ENCODE data around the gene PRPH.
"Not testable (repeated sequence)": the region's sequence is repeated elsewhere in the genome, so short reads cannot be mapped to it uniquely, and the experiment has no call there.

PRPH gene

GRCh38 chr12:49264466-49264872 lies 30.5 kb upstream of the PRPH start:
- TF ChIP-seq EZH2phosphoT487 (conservative IDR thresholded peaks at IDR 0.05; ENCODE audit: low read length) (no peak), CTCF (IDR thresholded peaks at IDR 0.05; ENCODE audit: insufficient read depth, low read length, poor library complexity, severe bottlenecking) (no peak)
- no peaks in the 10 kb centered on the region for H3K27me3 ChIP-seq (ENCODE audit: low read length)
- peaks cover 39% of the 10 kb centered on the region for H3K79me2 ChIP-seq (ENCODE audit: insufficient read depth, low read length)
- H3K27ac ChIP-seq (ENCODE audit: low read depth, low read length): peak overlapping the region; percentile 66
- H3K4me3 ChIP-seq (ENCODE audit: insufficient read depth, low read length, poor library complexity, severe bottlenecking): peak overlapping the region; percentile 82
- no peaks in the 10 kb centered on the region for H3K36me3 ChIP-seq (ENCODE audit: low read length)
- peaks cover 16% of the 10 kb centered on the region for H3F3A ChIP-seq (ENCODE audit: insufficient read depth)
- H3K4me2 ChIP-seq (ENCODE audit: low read depth, low read length, poor library complexity, severe bottlenecking): peak overlapping the region; percentile 91
- peak overlapping the region; percentile 86 for H2AFZ ChIP-seq (ENCODE audit: low read depth, low read length, severe bottlenecking)
- H3K9me2 ChIP-seq (replicated peaks; ENCODE audit: insufficient read depth, low read length): no peaks in the 10 kb centered on the region
- H4K20me1 ChIP-seq (ENCODE audit: low read depth, low read length): peaks cover 15% of the 10 kb centered on the region; the same call in 1 of the 2 replicates
- H3K9ac ChIP-seq (ENCODE audit: low read length): peak overlapping the region; percentile 88
- no peaks in the 10 kb centered on the region for H3K9me3 ChIP-seq (ENCODE audit: insufficient read depth, low read length)

GRCh38 chr12:49264873-49265792 lies 29.8 kb upstream of the PRPH start, which contains the start of gene TUBA1C:
TSS of gene TUBA1C (plus strand) at chr12:49265082. CDS start at chr12:49265182, 100 bp downstream.
- H3K9me3 ChIP-seq (ENCODE audit: insufficient read depth, low read length): no peaks in the 10 kb centered on the region
- H3K27ac ChIP-seq (ENCODE audit: low read depth, low read length): peak within 1 kb of the TSS; percentile 70
- peaks cover 39% of the 10 kb centered on the region for H3K79me2 ChIP-seq (ENCODE audit: insufficient read depth, low read length)
- peak within 1 kb of the TSS; percentile 88 for H3K9ac ChIP-seq (ENCODE audit: low read length)
- peaks cover 15% of the 10 kb centered on the region; the same call in 1 of the 2 replicates for H4K20me1 ChIP-seq (ENCODE audit: low read depth, low read length)
- peaks cover 3% of the 10 kb centered on the region; the same call in 1 of the 2 replicates for H3K36me3 ChIP-seq (ENCODE audit: low read length)
- H3K4me2 ChIP-seq (ENCODE audit: low read depth, low read length, poor library complexity, severe bottlenecking): peak within 1 kb of the TSS; percentile 91
- H3F3A ChIP-seq (ENCODE audit: insufficient read depth): peaks cover 14% of the 10 kb centered on the region
- no peaks in the 10 kb centered on the region for H3K9me2 ChIP-seq (replicated peaks; ENCODE audit: insufficient read depth, low read length)
- no peak for TF ChIP-seq CTCF (IDR thresholded peaks at IDR 0.05; ENCODE audit: insufficient read depth, low read length, poor library complexity, severe bottlenecking)
- TF ChIP-seq EZH2phosphoT487 (conservative IDR thresholded peaks at IDR 0.05; ENCODE audit: low read length): no peak
- no peaks in the 10 kb centered on the region for H3K27me3 ChIP-seq (ENCODE audit: low read length)
- peak within 1 kb of the TSS; percentile 82 for H3K4me3 ChIP-seq (ENCODE audit: insufficient read depth, low read length, poor library complexity, severe bottlenecking)
- peak within 1 kb of the TSS; percentile 86 for H2AFZ ChIP-seq (ENCODE audit: low read depth, low read length, severe bottlenecking)

- H3K9ac ChIP-seq (ENCODE audit: low read length); H3K9me2 ChIP-seq (replicated peaks; ENCODE audit: insufficient read depth, low read length); H3K27ac ChIP-seq (ENCODE audit: low read depth, low read length); H3K9me3 ChIP-seq (ENCODE audit: insufficient read depth, low read length); H3K4me3 ChIP-seq (ENCODE audit: insufficient read depth, low read length, poor library complexity, severe bottlenecking); H2AFZ ChIP-seq (ENCODE audit: low read depth, low read length, severe bottlenecking); H3K4me2 ChIP-seq (ENCODE audit: low read depth, low read length, poor library complexity, severe bottlenecking); H3K27me3 ChIP-seq (ENCODE audit: low read length): not testable (repeated sequence)
- peaks cover 18% of the 10 kb centered on the region; the same call in 1 of the 2 replicates for H4K20me1 ChIP-seq (ENCODE audit: low read depth, low read length)
- peaks cover 39% of the 10 kb centered on the region for H3K79me2 ChIP-seq (ENCODE audit: insufficient read depth, low read length)
- peaks cover 15% of the 10 kb centered on the region for H3F3A ChIP-seq (ENCODE audit: insufficient read depth)
- peaks cover 17% of the 10 kb centered on the region for H3K36me3 ChIP-seq (ENCODE audit: low read length)
Observed at GRCh38 chr12:49269191-49269590, 25.8 kb upstream of the PRPH start.
